CD8-positive, alpha-beta memory T cell (primary cell): ENCODE results near the gene NANOS1. TPM values are rescaled to one million over a fixed set of nuclear protein-coding genes. Genes with fewer than 3 reads are reported as not detected.

Experiments used
- CTCF ChIA-PET: fragments of 350-600 bp; sonication (Branson Sonifier 250); formaldehyde crosslinking; loops from one replicate; lab custom pipeline; 2021; ENCODE audit warnings: antibody characterized with exemption; lab: Charles Lee
- POLR2A ChIA-PET: fragments of 350-600 bp; sonication (Branson Sonifier 250); formaldehyde crosslinking; loops from one replicate; lab custom pipeline; 2021; ENCODE audit warnings: antibody characterized with exemption; lab: Charles Lee
- DNase-seq, 5 donors: peaks; one replicate each; pipeline versions ENCODE4 v3.0.0 to v3.0.0-alpha.2; 2020 to 2022; ENCODE audit warnings: mixed read lengths in 1 of 5
- H3K27ac ChIP-seq: one replicate; pipeline ENCODE4 v1.7.0; 2013; ENCODE audit warnings: low read depth, mild to moderate bottlenecking, low read length, moderate library complexity
- H3K27me3 ChIP-seq: 2 replicates; pipeline ENCODE4 v1.7.0; 2013; ENCODE audit warnings: low read length, mild to moderate bottlenecking; ENCODE audit not compliant: insufficient read depth, poor library complexity, severe bottlenecking
- H3K36me3 ChIP-seq: 2 replicates; pipeline ENCODE4 v1.7.0; 2013; ENCODE audit warnings: mild to moderate bottlenecking, low read length, moderate library complexity; ENCODE audit not compliant: insufficient read depth
- H3K4me1 ChIP-seq: 2 replicates; pipeline ENCODE4 v1.7.0; 2013; ENCODE audit warnings: mild to moderate bottlenecking, low read length, moderate library complexity; ENCODE audit not compliant: insufficient read depth
- H3K4me3 ChIP-seq: 2 replicates; pipeline ENCODE4 v1.7.0; 2013; ENCODE audit warnings: mild to moderate bottlenecking, low read length
- H3K9me3 ChIP-seq: 2 replicates; pipeline ENCODE4 v1.7.0; 2013; ENCODE audit warnings: mild to moderate bottlenecking, low read length
- H3K27ac Mint-ChIP-seq, 8 donors: one replicate each; pipeline ENCODE4 v1.8.0; 2020 to 2021; ENCODE audit warnings: mixed read lengths in 8 of 8, mild to moderate bottlenecking in 6 of 8, inconsistent platforms in 3 of 8, moderate library complexity in 3 of 8
- H3K27me3 Mint-ChIP-seq, 2 donors: one replicate each; pipeline ENCODE4 v1.8.0; 2020 to 2021; ENCODE audit warnings: mixed read lengths in 2 of 2, mild to moderate bottlenecking in 1 of 2, moderate library complexity in 1 of 2
- H3K36me3 Mint-ChIP-seq, 3 donors: one replicate each; pipeline ENCODE4 v1.8.0; 2020 to 2021; ENCODE audit warnings: mixed read lengths in 3 of 3, inconsistent platforms in 1 of 3, mild to moderate bottlenecking in 1 of 3
- H3K4me1 Mint-ChIP-seq, 3 donors: one replicate each; pipeline ENCODE4 v1.8.0; 2020 to 2021; ENCODE audit warnings: mixed read lengths in 3 of 3, inconsistent platforms in 1 of 3, mild to moderate bottlenecking in 1 of 3
- H3K4me3 Mint-ChIP-seq, 7 donors: one replicate each; pipeline ENCODE4 v1.8.0; 2020 to 2021; ENCODE audit warnings: mixed read lengths in 7 of 7, mild to moderate bottlenecking in 6 of 7, moderate library complexity in 4 of 7, inconsistent platforms in 2 of 7
- H3K9me3 Mint-ChIP-seq, 5 donors: one replicate each; pipeline ENCODE4 v1.8.0; 2020 to 2022; ENCODE audit warnings: mixed read lengths in 5 of 5, mild to moderate bottlenecking in 3 of 5, moderate library complexity in 2 of 5, inconsistent platforms in 1 of 5
- polyA plus RNA-seq: library from polyadenylated mRNA; unstranded; fragments of 300-500 nt; fragmentation: Illumina TruSeq; gene quantifications from one replicate; pipeline ENCODE4 v1.2.3, GENCODE V29; 2021
- total RNA-seq, 2 experiments: library from RNA; stranded (reverse); gene quantifications; one replicate each; pipeline ENCODE4 v1.2.3, GENCODE V29; 2021

Gene NANOS1, protein sequence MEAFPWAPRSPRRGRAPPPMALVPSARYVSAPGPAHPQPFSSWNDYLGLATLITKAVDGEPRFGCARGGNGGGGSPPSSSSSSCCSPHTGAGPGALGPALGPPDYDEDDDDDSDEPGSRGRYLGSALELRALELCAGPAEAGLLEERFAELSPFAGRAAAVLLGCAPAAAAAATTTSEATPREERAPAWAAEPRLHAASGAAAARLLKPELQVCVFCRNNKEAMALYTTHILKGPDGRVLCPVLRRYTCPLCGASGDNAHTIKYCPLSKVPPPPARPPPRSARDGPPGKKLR
- total RNA-seq (under 1 TPM; 0.22 to 0.61 TPM), polyA plus RNA-seq (0.07 TPM)

DNA sequence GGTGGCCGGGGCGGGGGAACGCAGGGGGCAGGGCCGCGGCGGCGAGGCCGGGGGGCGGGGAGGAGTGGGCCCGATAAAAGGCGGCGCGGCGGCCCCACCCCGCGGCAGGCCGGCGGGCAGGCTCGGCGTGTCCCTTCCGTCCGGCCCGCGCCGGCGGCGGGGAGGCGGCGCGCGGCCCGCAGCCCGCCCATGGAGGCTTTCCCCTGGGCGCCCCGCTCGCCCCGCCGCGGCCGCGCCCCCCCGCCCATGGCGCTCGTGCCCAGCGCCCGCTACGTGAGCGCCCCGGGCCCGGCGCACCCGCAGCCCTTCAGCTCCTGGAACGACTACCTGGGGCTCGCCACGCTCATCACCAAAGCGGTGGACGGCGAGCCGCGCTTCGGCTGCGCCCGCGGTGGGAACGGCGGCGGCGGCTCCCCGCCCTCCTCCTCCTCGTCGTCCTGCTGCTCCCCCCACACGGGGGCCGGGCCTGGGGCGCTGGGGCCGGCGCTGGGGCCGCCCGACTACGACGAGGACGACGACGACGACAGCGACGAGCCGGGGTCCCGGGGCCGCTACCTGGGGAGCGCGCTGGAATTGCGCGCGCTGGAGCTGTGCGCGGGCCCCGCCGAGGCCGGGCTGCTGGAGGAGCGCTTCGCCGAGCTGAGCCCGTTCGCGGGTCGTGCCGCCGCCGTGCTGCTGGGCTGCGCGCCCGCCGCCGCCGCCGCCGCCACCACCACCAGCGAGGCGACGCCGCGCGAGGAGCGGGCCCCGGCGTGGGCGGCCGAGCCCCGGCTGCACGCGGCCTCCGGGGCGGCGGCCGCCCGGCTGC, at the start of gene NANOS1:
Gene NANOS1 (plus strand): TSS at position 102 of the 808 bp plus-strand sequence. CDS start 88 bp downstream, at position 190.
- ChIA-PET POLR2A (interaction anchor here (0.6 to 1.6 kb wide), 3 partner anchors 50 to 275 kb away, joined by 3 to 5 read pairs (median 4); partner anchors contain the start of genes CACUL1 and EIF3A), CTCF (interaction anchor here (1.3 to 1.5 kb wide), 3 partner anchors 46 to 461 kb away, joined by 3 read pairs; no protein-coding TSS in a partner anchor)
- peak within 1 kb of the TSS; percentile 39 for H3K4me3 ChIP-seq
- peak in 2 of 5 donors; percentile 30 to 51 for DNase-seq
- no peaks in the 10 kb centered on the region for H3K9me3 ChIP-seq
- H3K27ac ChIP-seq: no peak within 1 kb of the TSS
- peaks cover 11% of the 10 kb centered on the region for H3K4me1 ChIP-seq
- Mint-ChIP-seq H3K9me3 (no peaks in the 10 kb centered on the region), H3K4me3 (peak within 1 kb of the TSS; percentile 76 to 92 (median 83)), H3K4me1 (peaks cover 8 to 18% (median 10%) of the 10 kb centered on the region in 3 donors), H3K36me3 (peaks cover 0 to 21% (median 8%) of the 10 kb centered on the region in 3 donors), H3K27ac (peak within 1 kb of the TSS in 4 of 8 donors; percentile 30 to 81 (median 58)), H3K27me3 (no peaks in the 10 kb centered on the region)
- no peaks in the 10 kb centered on the region for H3K27me3 ChIP-seq
- peaks cover 8% of the 10 kb centered on the region for H3K36me3 ChIP-seq

DNA sequence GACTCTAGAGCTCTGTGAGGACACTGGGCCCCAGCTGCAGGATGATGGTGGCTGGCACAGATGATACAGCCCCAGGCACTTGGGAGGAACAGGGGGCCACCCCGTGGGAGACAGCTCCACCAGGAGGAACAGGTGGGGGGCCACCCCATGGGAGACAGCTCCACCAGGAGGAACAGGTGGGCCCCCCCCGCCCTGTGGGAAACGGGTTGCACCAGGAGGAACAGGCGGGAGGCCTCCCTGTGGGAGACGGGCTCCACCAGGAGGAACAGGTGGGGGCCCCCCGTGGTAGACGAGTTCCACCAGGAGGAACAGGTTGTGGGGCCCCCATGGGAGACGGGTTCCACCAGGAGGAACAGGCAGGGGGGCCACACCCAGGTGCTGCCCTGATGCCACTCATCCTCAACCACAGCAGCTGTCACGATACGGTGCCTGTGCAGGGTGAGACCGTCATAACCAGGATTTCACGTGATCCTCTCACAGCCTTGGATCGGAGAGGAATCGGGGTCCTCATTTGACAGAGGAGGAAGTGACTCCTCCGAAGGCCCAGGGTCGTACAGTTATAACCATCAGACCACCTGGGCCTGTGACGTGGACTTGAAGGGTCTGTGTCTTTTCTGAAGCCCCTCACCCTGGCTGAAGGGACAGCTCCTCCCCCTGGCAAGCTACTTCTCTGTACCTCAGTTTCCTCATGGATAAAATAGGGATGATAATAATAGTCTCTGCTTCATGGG, 49.2 kb upstream of the NANOS1 start:
- no peaks in the 10 kb centered on the region for H3K27me3 ChIP-seq
- no peaks in the 10 kb centered on the region for H3K36me3 ChIP-seq
- H3K4me3 ChIP-seq: no peak overlapping the region
- ChIA-PET CTCF (no interaction called here), POLR2A (no interaction called here)
- peaks cover 6 to 20% (median 11%) of the 10 kb centered on the region in 5 donors for H3K9me3 Mint-ChIP-seq
- H3K4me1 ChIP-seq: no peaks in the 10 kb centered on the region
- peaks cover 19 to 25% of the 10 kb centered on the region in 2 donors for H3K27me3 Mint-ChIP-seq
- no peaks in the 10 kb centered on the region for H3K4me1 Mint-ChIP-seq
- H3K27ac ChIP-seq: no peak overlapping the region
- H3K36me3 Mint-ChIP-seq: peaks cover 2 to 17% (median 4%) of the 10 kb centered on the region in 3 donors
- H3K9me3 ChIP-seq: no peaks in the 10 kb centered on the region
- H3K4me3 Mint-ChIP-seq: no peak overlapping the region
- peak overlapping the region in 1 of 8 donors; percentile 38 for H3K27ac Mint-ChIP-seq
- no peak for DNase-seq

DNA sequence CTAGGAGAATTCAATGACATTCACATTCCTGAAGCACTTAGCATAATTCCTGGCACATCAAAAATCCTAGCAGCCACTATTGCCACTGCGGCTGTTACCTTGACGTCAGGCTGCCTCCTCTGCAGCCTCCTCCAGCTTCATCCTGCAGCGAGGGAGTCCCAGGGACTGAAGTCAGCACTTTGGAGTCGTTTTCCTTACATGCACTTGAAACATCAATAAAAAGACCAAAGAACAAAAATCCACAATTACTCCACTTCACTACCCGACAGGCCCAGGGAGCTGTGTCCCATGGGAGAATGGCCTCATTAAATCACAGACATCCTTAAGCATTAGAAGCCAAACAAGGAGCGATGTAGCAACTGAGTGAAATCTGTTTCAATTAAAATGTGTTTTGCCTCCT, 48.6 kb upstream of the NANOS1 start:
- Histone ChIP-seq H3K27ac (no peak overlapping the region), H3K36me3 (no peaks in the 10 kb centered on the region), H3K4me1 (no peaks in the 10 kb centered on the region), H3K9me3 (no peaks in the 10 kb centered on the region), H3K4me3 (no peak overlapping the region), H3K27me3 (no peaks in the 10 kb centered on the region)
- Mint-ChIP-seq H3K4me1 (peaks cover 0 to 2% (median 0%) of the 10 kb centered on the region in 3 donors), H3K27ac (no peak overlapping the region), H3K36me3 (peaks cover 2 to 22% (median 8%) of the 10 kb centered on the region in 3 donors), H3K4me3 (no peak overlapping the region), H3K27me3 (peaks cover 17 to 25% of the 10 kb centered on the region in 2 donors), H3K9me3 (peaks cover 11 to 26% (median 17%) of the 10 kb centered on the region in 5 donors)
- CTCF ChIA-PET: no interaction called here
- POLR2A ChIA-PET: no interaction called here
- no peak for DNase-seq

DNA sequence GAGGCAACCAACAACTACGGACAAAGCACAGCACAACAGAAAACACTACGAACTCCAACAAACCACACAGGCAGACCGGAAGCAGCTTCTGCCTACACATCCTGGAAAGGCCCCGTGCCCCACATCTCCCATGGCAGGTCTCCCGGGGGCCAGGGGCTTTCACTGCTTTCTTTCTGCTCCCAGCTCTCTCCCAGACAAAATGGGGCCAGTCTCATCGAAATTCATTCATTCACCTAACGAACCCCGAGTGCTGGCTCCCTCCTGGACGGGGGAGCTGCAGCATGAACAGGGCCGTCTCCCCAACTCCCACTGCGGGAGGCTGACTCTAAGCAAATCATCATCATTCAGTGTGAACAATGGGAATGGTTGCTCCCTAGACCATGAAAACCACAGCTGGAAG, 47.6 kb upstream of the NANOS1 start:
- Mint-ChIP-seq H3K9me3 (peaks cover 12 to 27% (median 19%) of the 10 kb centered on the region in 5 donors), H3K27ac (peak overlapping the region in 2 of 8 donors; percentile 63 to 71), H3K27me3 (peaks cover 17 to 20% of the 10 kb centered on the region in 2 donors), H3K36me3 (peaks cover 2 to 23% (median 8%) of the 10 kb centered on the region in 3 donors), H3K4me1 (peaks cover 2 to 3% (median 3%) of the 10 kb centered on the region in 3 donors), H3K4me3 (no peak overlapping the region)
- Histone ChIP-seq H3K36me3 (no peaks in the 10 kb centered on the region), H3K4me1 (no peaks in the 10 kb centered on the region), H3K4me3 (no peak overlapping the region), H3K27me3 (no peaks in the 10 kb centered on the region), H3K27ac (no peak overlapping the region), H3K9me3 (no peaks in the 10 kb centered on the region)
- CTCF ChIA-PET: no interaction called here
- DNase-seq: no peak
- POLR2A ChIA-PET: no interaction called here

DNA sequence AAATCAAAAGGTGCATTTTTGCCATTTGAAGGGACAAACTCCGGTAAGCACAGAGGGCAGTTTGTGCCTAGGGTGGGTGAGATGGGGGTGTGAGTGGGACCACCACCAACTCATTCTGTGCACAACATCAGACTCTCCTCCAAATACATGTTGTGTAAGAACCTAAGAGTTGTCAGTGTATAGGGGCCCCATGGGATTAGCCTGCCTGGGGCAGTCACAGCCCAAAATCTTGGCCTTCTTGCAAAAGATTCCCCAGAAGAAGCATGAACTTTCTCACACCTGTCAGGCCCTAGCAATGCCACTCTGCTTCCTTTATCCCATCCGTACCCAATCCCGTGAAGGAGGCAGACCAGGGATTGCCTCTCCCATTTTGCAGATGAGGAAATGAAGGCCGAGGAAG, 47.1 kb upstream of the NANOS1 start:
- Mint-ChIP-seq H3K4me1 (peaks cover 6 to 8% (median 7%) of the 10 kb centered on the region in 3 donors), H3K27ac (no peak overlapping the region), H3K27me3 (peaks cover 17 to 18% of the 10 kb centered on the region in 2 donors), H3K36me3 (peaks cover 2 to 23% (median 8%) of the 10 kb centered on the region in 3 donors), H3K9me3 (peaks cover 12 to 27% (median 19%) of the 10 kb centered on the region in 5 donors), H3K4me3 (no peak overlapping the region)
- H3K9me3 ChIP-seq: no peaks in the 10 kb centered on the region
- no peaks in the 10 kb centered on the region for H3K36me3 ChIP-seq
- DNase-seq: no peak
- no peaks in the 10 kb centered on the region for H3K27me3 ChIP-seq
- H3K27ac ChIP-seq: no peak overlapping the region
- H3K4me1 ChIP-seq: no peaks in the 10 kb centered on the region
- H3K4me3 ChIP-seq: no peak overlapping the region
- ChIA-PET POLR2A (no interaction called here), CTCF (no interaction called here)

DNA sequence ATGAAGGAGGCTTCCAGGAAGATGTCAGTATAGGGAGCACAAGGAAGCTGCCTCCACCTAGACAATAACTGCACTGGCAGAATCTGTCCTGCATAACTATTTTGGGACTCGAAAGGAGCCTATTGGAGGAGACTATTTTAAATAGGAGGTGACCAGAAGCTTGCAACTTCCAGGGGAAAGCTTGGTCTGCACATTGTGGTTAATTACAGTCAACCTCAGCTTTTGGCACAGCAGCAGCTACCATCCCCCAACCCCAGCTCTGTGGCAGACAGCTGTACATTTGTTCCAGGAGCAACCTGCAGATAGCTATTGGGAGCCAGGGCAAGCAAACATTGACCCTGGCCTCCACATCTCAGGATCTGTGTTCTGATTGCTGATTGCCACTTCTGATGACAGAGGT, 46.3 kb upstream of the NANOS1 start:
- peaks cover 13 to 20% of the 10 kb centered on the region in 2 donors for H3K27me3 Mint-ChIP-seq

DNA sequence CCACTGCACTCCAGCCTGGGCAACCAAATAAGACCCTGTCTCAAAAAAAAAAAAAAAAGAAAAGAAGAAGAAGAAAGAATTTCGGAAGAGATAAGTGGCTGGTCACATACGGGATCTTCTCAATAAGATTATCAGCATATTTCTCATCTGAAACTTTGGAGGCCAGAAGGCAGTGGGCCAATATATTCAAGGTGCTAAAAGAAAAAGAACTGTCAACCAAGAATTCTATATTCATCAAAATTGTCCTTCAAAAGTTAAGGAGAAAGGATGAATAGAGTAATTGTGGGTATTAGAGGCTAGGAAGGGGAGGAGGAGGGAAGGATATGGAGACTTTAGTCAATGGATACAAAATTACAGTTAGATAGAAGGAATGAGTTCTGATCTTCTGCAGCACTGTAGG, 43.9 kb upstream of the NANOS1 start:
- H3K9me3 Mint-ChIP-seq: peaks cover 12 to 28% (median 19%) of the 10 kb centered on the region in 5 donors
- POLR2A ChIA-PET: no interaction called here

More for the DNA sequence above, 46.3 kb upstream of the NANOS1 start:
- H3K27ac ChIP-seq: no peak overlapping the region
- Mint-ChIP-seq H3K4me3 (no peak overlapping the region), H3K27ac (no peak overlapping the region), H3K36me3 (peaks cover 2 to 23% (median 8%) of the 10 kb centered on the region in 3 donors), H3K4me1 (peaks cover 9 to 10% (median 9%) of the 10 kb centered on the region in 3 donors), H3K9me3 (peaks cover 12 to 27% (median 19%) of the 10 kb centered on the region in 5 donors)
- no peak for DNase-seq
- H3K4me3 ChIP-seq: no peak overlapping the region
- ChIA-PET POLR2A (no interaction called here), CTCF (no interaction called here)
- no peaks in the 10 kb centered on the region for H3K9me3 ChIP-seq
- H3K4me1 ChIP-seq: no peaks in the 10 kb centered on the region
- H3K36me3 ChIP-seq: no peaks in the 10 kb centered on the region
- H3K27me3 ChIP-seq: no peaks in the 10 kb centered on the region

More for the DNA sequence above, 43.9 kb upstream of the NANOS1 start:
- H3K27me3 Mint-ChIP-seq: peaks cover 0 to 15% of the 10 kb centered on the region in 2 donors
- peaks cover 2 to 23% (median 8%) of the 10 kb centered on the region in 3 donors for H3K36me3 Mint-ChIP-seq
- H3K27ac Mint-ChIP-seq: no peak overlapping the region
- peaks cover 9 to 10% (median 9%) of the 10 kb centered on the region in 3 donors for H3K4me1 Mint-ChIP-seq
- H3K36me3 ChIP-seq: no peaks in the 10 kb centered on the region
- H3K4me1 ChIP-seq: no peaks in the 10 kb centered on the region
- H3K4me3 Mint-ChIP-seq: no peak overlapping the region
- no peak for DNase-seq
- no peaks in the 10 kb centered on the region for H3K27me3 ChIP-seq
- H3K27ac ChIP-seq: no peak overlapping the region
- CTCF ChIA-PET: no interaction called here
- H3K9me3 ChIP-seq: no peaks in the 10 kb centered on the region
- no peak overlapping the region for H3K4me3 ChIP-seq
